HS-5 (cell line): ENCODE results near the gene CDH13.
A peak's percentile ranks its signal among the peaks of the same experiment; 100 is the strongest.

ENCODE experiments used
- DNase-seq: peaks from one replicate; pipeline ENCODE4 v3.0.0-alpha.2; 2012; ENCODE audit warnings: low read depth

CDH13 gene

GRCh38 chr16:83439412-83439811 lies 812.6 kb downstream of the CDH13 start:
- no peak for DNase-seq

DNA sequence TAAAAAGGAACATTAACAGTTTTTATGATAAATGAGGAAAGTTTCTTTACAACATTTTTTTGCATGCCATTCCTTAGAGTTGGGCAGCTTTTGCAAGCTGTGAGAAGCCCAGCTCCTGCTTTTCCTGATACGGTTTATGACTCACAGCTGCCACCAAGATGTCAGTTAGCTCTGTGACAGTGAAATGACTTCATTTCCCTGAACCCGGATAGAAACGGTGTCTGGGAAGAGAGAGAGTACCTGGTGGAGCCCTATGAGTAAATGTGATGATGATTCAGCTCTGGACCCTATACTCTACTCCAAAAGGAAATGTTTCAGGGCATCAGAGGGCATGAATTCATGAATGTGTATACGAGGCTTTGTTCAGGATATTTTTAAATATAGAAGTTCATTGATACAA lies 814.7 kb downstream of the CDH13 start:
- DNase-seq: no peak

DNA sequence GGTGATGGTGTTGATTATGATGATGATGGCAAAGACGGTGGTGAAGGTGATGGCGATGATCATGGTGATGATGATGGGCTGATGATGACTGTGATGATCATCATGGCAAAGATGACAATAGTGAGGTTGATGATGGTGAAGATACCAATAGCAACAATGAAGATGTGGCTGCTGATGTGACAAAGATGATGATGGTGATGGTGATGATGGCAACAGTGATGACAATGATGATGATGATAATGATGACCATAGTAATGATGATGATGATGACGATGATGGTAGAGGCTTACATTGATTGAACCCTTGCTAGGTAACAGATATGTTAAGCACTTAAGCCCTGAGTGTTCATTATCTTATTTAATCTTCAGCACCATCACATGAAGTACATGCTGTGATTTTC lies 817.2 kb downstream of the CDH13 start:
- DNase-seq: no peak

GRCh38 chr16:83447560-83447959 lies 820.8 kb downstream of the CDH13 start:
- DNase-seq: no peak

DNA sequence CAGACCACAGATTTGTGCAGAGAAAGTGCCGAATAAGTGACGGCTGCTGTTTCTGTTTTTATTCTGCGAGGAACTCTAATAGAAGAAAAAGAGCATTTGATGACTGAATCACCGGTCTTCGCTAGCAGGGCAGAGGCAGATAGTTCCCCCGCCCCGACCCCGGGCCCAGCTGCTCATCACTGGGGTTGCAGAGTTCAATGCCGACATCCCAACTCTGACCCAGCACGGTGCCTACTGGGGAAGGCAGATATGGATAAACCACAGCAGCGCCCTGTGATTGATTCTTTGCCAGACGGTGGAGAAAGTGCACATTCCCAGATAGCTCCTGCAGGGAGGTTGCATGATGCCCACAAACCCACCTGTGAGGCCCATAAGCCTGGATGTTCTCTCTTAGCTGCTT lies 823.1 kb downstream of the CDH13 start:
- DNase-seq: no peak

DNA sequence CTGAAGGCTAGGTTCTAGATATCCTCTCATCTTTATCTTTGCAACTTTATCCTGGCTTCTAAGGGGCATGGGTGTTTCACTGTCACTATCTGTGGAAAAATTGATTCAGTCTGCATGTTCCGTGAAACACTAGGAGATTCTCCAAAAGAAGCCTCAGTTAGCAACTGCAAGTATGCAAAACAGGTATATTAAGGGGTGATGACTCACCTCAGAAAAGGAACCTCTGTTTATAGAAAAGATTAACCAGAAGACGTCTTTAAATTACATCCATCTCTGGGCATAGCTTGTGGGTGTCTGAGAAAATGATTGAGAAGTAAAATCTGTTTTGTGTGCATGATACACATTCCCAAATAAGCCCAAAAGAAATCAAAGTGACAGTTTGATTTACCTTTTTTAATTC lies 827.2 kb downstream of the CDH13 start:
- DNase-seq: no peak

- DNase-seq: no peak
These were observed 828.9 kb downstream of the CDH13 start for GRCh38 chr16:83455716-83456115.

- DNase-seq: no peak
These were observed 830.2 kb downstream of the CDH13 start for GRCh38 chr16:83456934-83457333.

- peak; percentile 13 for DNase-seq
These were observed 831.8 kb downstream of the CDH13 start for GRCh38 chr16:83458612-83459011.

- no peak for DNase-seq
These were observed 838.2 kb downstream of the CDH13 start for GRCh38 chr16:83464991-83465390.

- DNase-seq: no peak
These were observed 843.6 kb downstream of the CDH13 start for GRCh38 chr16:83470416-83470815.

DNA sequence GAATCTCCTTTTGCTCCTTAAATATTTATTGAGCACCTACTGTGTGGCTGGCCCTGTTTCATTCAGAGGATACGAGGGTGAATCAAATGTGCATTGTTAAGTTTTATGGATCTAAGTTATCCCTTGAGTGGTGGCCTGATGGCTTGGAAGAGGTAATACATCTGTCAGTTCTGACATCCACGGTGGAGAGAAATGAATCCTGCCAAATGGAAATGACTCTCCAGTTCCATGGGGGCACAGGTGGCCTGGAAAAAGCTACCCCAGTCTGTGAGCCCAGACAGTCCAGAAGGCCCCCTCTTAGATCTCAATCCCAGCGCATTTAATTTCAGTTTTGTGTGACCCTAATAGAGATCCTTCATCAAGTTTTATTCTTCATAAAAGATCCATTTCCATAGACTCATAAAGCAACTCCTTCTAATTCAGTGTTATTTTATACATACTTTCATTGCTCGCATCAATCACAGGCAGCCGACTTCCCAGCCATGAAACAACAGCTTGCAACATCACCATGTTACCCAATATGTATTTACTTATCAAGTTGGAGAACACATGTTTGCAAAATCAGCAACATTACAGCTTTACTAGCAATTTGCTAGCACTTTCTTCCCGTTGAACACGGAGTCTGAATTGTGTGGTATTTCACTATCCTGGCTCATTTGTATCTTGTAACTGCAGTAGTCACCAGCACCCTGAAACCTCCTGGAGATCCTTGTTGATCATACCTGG lies 846.2 kb downstream of the CDH13 start:
- DNase-seq: no peak

- no peak for DNase-seq
These were observed 847.3 kb downstream of the CDH13 start for GRCh38 chr16:83473926-83474650.

- DNase-seq: no peak
These were observed 848.3 kb downstream of the CDH13 start for GRCh38 chr16:83475108-83475507.

GRCh38 chr16:83481589-83481988 lies 854.8 kb downstream of the CDH13 start:
- no peak for DNase-seq

- DNase-seq: no peak
These were observed 855.9 kb downstream of the CDH13 start for GRCh38 chr16:83482545-83483162.

- DNase-seq: no peak
These were observed 863.3 kb downstream of the CDH13 start for GRCh38 chr16:83490073-83490472.

DNA sequence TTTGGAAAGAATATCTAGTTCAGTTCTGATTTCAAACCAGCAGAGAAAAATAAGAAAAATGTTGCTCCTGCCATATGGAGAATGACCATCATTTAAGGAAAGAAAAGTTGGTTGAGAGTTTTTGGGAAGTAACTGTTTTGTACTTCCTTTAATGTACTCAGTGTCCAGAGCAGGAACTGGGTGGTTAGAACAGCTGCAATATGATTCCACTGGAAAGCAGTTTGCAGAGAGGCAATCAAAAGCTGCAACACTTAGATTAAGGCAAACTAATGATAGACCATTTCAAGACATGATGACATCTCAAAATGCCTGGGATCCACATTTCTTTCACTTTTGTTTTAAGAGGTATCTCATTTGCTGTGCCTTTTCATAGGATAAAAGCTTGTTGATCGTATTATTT lies 867.7 kb downstream of the CDH13 start:
- no peak for DNase-seq

DNA sequence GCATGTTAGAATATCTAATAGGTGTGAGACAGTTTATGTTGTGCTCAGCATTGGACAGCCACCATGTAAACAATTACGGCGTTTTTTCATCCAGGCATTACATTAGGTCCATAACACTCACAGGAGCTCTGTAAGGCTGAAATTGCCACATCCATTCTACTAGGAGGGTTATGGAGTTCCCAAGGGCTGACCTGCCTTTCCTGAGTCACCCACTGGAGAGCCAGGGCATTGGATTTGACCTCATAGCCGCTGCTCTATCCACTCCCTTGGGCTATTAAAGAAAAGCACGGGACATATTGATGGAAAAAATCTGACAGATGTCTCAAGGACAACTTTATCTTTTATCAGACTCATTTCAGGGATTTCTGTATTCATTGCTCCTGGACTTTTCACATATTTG lies 874.7 kb downstream of the CDH13 start:
- no peak for DNase-seq

- no peak for DNase-seq
These were observed 881.5 kb downstream of the CDH13 start for GRCh38 chr16:83508295-83508694.

GRCh38 chr16:83509316-83509715 lies 882.5 kb downstream of the CDH13 start:
- no peak for DNase-seq

DNA sequence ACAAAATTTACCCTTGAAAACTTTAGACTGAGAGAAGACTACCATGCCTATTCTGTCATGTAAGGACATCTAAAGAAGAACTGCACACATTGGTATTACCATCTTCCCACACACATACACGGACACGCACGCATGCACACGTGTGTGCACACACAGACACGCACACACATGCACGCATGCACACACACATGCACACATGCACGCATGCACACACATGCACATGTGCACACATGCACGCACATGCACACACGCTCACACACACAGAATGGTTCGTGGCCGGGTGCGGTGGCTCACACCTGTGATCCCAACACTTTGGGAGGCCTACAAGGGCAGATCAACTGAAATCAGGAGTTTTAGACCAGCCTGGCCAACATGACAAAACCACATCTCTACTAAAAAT lies 884.1 kb downstream of the CDH13 start:
- no peak for DNase-seq

- DNase-seq: peak; percentile 49
These were observed 886.4 kb downstream of the CDH13 start for GRCh38 chr16:83513008-83513755.
